ENCODE results near the gene COL4A2.

The COL4A2 gene

GRCh38 chr13:110438776-110439175, 131.7 kb downstream of the COL4A2 start:
- no peak overlapping the region for H2AFZ ChIP-seq (ENCODE audit: low read length)
- H3K4me2 ChIP-seq (ENCODE audit: low read length), result no peak overlapping the region
- no peak overlapping the region for H3K9ac ChIP-seq (ENCODE audit: low read length)
- no peaks in the 10 kb centered on the region for H3K36me3 ChIP-seq (ENCODE audit: insufficient read depth, low read length)
- H3F3A ChIP-seq (ENCODE audit: insufficient read depth, low read length), result no peaks in the 10 kb centered on the region
- H3K79me2 ChIP-seq (ENCODE audit: insufficient read depth, low read length), result no peaks in the 10 kb centered on the region
- H4K20me1 ChIP-seq (ENCODE audit: insufficient read depth, low read length), result no peaks in the 10 kb centered on the region
- H3K27me3 ChIP-seq (ENCODE audit: insufficient read depth, low read length), result peaks cover 12% of the 10 kb centered on the region; the same call in 1 of the 2 replicates
- no peaks in the 10 kb centered on the region for H3K4me1 ChIP-seq (ENCODE audit: insufficient read depth, low read length, severe bottlenecking)
- TF ChIP-seq CTCF (IDR thresholded peaks at IDR 0.05; ENCODE audit: low read length), result no peak
- no peak for TF ChIP-seq EZH2 (IDR thresholded peaks at IDR 0.05; ENCODE audit: borderline replicate concordance, low read length)
- no peaks in the 10 kb centered on the region for H3K9me3 ChIP-seq (ENCODE audit: low read length)
- no peak overlapping the region for H3K27ac ChIP-seq (ENCODE audit: low read depth, low read length, poor library complexity, severe bottlenecking)
- no peak overlapping the region for H3K4me3 ChIP-seq (ENCODE audit: low read depth, low read length, poor library complexity, severe bottlenecking)
- no peaks in the 10 kb centered on the region for H3K9me2 ChIP-seq (ENCODE audit: low read depth, low read length)

GRCh38 chr13:110440946-110441731, 134.1 kb downstream of the COL4A2 start:
- TF ChIP-seq CTCF (IDR thresholded peaks at IDR 0.05; ENCODE audit: low read length) (no peak), EZH2 (IDR thresholded peaks at IDR 0.05; ENCODE audit: borderline replicate concordance, low read length) (no peak)
- H3K9me2 ChIP-seq (ENCODE audit: low read depth, low read length), result no peaks in the 10 kb centered on the region
- H3K36me3 ChIP-seq (ENCODE audit: insufficient read depth, low read length), result no peaks in the 10 kb centered on the region

GRCh38 chr13:110442930-110443621, 136.0 kb downstream of the COL4A2 start:
- no peak overlapping the region for H2AFZ ChIP-seq (ENCODE audit: low read length)
- H3K9me2 ChIP-seq (ENCODE audit: low read depth, low read length), result no peaks in the 10 kb centered on the region
- H4K20me1 ChIP-seq (ENCODE audit: insufficient read depth, low read length), result peaks cover 2% of the 10 kb centered on the region; the same call in 1 of the 2 replicates
- no peaks in the 10 kb centered on the region for H3K79me2 ChIP-seq (ENCODE audit: insufficient read depth, low read length)
- no peaks in the 10 kb centered on the region for H3F3A ChIP-seq (ENCODE audit: insufficient read depth, low read length)
- no peak overlapping the region for H3K9ac ChIP-seq (ENCODE audit: low read length)
- H3K27ac ChIP-seq (ENCODE audit: low read depth, low read length, poor library complexity, severe bottlenecking), result no peak overlapping the region
- H3K4me2 ChIP-seq (ENCODE audit: low read length), result no peak overlapping the region
- H3K36me3 ChIP-seq (ENCODE audit: insufficient read depth, low read length), result no peaks in the 10 kb centered on the region
- H3K4me1 ChIP-seq (ENCODE audit: insufficient read depth, low read length, severe bottlenecking), result no peaks in the 10 kb centered on the region
- H3K4me3 ChIP-seq (ENCODE audit: low read depth, low read length, poor library complexity, severe bottlenecking), result no peak overlapping the region
- no peak for TF ChIP-seq EZH2 (IDR thresholded peaks at IDR 0.05; ENCODE audit: borderline replicate concordance, low read length)
- TF ChIP-seq CTCF (IDR thresholded peaks at IDR 0.05; ENCODE audit: low read length), result no peak
- peaks cover 21% of the 10 kb centered on the region; the same call in 1 of the 2 replicates for H3K27me3 ChIP-seq (ENCODE audit: insufficient read depth, low read length)
- H3K9me3 ChIP-seq (ENCODE audit: low read length), result no peaks in the 10 kb centered on the region

More at GRCh38 chr13:110440946-110441731, 134.1 kb downstream of the COL4A2 start:
- Histone ChIP-seq H3K79me2 (ENCODE audit: insufficient read depth, low read length) (no peaks in the 10 kb centered on the region), H3K9me3 (ENCODE audit: low read length) (no peaks in the 10 kb centered on the region), H3K27me3 (ENCODE audit: insufficient read depth, low read length) (peaks cover 17% of the 10 kb centered on the region; the same call in 1 of the 2 replicates), H3K27ac (ENCODE audit: low read depth, low read length, poor library complexity, severe bottlenecking) (no peak overlapping the region), H3K4me2 (ENCODE audit: low read length) (no peak overlapping the region), H3K4me1 (ENCODE audit: insufficient read depth, low read length, severe bottlenecking) (no peaks in the 10 kb centered on the region), H4K20me1 (ENCODE audit: insufficient read depth, low read length) (no peaks in the 10 kb centered on the region), H3F3A (ENCODE audit: insufficient read depth, low read length) (no peaks in the 10 kb centered on the region), H3K9ac (ENCODE audit: low read length) (no peak overlapping the region), H2AFZ (ENCODE audit: low read length) (no peak overlapping the region), H3K4me3 (ENCODE audit: low read depth, low read length, poor library complexity, severe bottlenecking) (no peak overlapping the region)
